HG03135 (cell line): ENCODE results near the gene ADCY6.
A peak's percentile ranks its signal among the peaks of the same experiment; 100 is the strongest.
"Not testable (repeated sequence)": the region's sequence is repeated elsewhere in the genome, so short reads cannot be mapped to it uniquely, and the experiment has no call there.

Experiments
- ATAC-seq: cut with Tn5 transposase; IDR thresholded peaks from one replicate; pipeline ENCODE4 v1.9.1; 2021; ENCODE audit warnings: mild to moderate bottlenecking, moderate library complexity; ENCODE audit not compliant: unreplicated experiment

ADCY6 gene

GRCh38 chr12:48764521-48764920 lies 24.4 kb downstream of the ADCY6 start:
- no peak for ATAC-seq

GRCh38 chr12:48758737-48759136 lies 30.2 kb downstream of the ADCY6 start:
- no peak for ATAC-seq

DNA sequence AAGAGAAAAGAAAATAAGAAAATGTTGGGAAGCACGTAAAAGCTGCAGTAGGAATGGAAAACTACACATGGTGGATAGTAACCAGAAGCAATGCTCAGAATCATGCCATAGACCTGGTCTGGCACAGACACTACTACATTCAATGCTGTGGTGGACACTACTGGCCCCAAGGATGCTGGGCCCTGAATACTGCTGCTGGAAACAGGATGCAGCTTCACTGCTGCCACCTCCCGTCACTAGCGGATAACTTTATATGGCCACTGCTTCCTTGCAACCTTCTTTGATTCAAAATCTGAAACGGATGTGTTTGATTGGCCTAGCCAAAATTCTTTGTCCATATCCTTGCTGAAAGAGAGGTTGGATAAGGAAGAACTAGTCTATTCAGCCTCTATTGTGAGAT lies 30.7 kb downstream of the ADCY6 start:
- ATAC-seq, result no peak

DNA sequence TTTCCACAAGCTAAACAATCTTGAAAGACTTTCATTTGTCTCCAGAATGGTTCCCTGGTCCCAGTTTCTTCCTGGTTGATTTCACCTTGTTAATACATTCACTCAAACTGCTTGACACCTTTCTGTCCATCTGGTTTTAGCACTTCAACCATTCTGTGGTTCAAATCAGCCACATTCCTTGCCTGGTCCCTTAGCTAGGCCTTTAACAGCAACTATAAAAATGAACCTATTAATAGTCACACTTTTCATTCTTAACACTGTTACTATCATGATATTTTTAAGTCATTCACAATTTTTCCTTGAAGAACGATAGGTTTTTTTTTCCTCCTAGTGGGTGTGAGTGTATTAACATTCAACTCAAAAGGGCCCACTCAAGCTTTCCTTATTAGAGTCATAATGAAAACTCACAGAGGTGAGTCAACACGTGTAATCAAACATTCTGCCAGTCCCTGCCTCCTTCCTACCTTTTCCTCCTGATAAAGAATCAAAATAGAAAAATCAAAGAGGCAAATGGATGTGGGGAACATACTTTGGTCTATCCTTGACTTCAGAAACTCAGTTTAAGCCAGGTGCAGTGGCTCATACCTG lies 38.0 kb downstream of the ADCY6 start:
- no peak for ATAC-seq

GRCh38 chr12:48750215-48750614 lies 38.7 kb downstream of the ADCY6 start:
- no peak for ATAC-seq

DNA sequence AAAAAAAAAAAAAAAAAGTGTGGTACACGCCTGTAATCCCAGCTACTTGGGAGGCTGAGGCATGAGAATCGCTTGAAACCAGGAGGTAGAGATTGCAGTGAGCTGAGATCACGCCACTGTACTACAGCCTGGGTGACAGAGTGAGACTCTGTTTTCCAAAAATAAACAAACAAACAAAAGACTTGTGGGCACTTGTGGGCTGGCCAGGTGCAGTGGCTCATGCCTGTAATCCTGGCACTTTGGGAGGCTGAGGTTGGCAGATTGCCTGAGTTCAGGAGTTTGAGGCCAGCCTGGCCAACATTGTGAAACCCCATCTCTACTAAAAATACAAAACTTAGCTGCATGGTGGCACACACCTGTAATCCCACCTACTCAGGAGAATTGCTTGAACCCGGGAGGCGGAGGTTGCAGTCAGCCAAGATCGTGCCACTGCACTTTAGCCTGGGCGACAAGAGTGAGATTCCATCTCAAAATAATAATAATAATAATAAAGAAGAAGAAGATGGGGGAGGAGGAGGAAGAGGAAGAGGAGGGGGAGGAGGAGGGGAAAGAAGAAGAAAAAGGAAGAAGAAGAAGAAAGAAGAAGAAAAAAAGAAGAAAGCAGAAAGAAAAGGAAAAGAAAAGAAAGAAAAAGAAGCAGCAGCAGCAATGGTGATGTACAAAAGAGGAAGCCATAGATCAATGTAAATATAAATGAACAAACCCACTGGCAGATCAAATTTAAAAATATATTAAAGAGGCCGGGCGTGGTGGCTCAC lies 44.5 kb downstream of the ADCY6 start:
- ATAC-seq, result no peak

- ATAC-seq, result no peak
Measured at GRCh38 chr12:48739618-48740269, 49.1 kb downstream of the ADCY6 start.

DNA sequence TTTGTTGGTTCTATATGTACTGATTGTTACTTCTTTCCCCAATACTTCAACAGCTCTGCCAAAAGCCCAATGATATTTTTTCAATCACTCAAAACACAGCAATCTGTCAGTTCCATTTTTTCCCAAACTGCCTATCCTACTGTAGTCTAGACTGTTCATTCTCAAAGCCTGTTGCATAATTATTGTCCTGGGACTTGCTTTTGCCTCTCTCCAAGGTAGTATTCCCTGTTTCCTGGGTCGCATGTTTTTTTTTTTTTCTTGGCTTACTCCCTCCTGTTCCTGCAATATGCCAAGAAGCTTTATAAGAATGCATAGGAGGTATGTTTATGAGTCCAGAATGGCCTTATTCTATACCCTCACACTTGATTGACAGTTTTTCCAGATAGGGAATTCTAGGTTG lies 52.4 kb downstream of the ADCY6 start:
- no peak for ATAC-seq

GRCh38 chr12:48728807-48729206 lies 60.1 kb downstream of the ADCY6 start:
- no peak for ATAC-seq

GRCh38 chr12:48720737-48721136 lies 68.2 kb downstream of the ADCY6 start:
- ATAC-seq, result not testable (repeated sequence)

- not testable (repeated sequence) for ATAC-seq
Measured at GRCh38 chr12:48720171-48720570, 68.7 kb downstream of the ADCY6 start.

DNA sequence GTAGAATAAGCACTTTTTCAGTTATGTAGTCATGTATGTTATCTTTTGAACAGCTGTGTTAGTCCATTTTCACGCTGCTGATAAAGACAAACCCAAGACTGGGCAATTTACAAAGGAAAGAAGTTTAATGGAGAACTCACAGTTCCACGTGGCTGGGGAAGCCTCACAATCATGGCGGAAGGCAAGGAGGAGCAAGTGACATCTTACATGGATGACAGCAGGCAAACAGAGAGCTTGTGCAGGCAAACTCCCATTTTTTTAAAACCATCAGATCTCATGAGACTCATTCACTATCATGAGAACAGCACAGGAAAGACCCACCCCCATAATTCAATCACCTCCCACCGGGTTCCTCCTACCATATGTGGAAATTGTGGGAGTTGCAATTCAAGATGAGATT lies 69.9 kb downstream of the ADCY6 start:
- not testable (repeated sequence) for ATAC-seq

DNA sequence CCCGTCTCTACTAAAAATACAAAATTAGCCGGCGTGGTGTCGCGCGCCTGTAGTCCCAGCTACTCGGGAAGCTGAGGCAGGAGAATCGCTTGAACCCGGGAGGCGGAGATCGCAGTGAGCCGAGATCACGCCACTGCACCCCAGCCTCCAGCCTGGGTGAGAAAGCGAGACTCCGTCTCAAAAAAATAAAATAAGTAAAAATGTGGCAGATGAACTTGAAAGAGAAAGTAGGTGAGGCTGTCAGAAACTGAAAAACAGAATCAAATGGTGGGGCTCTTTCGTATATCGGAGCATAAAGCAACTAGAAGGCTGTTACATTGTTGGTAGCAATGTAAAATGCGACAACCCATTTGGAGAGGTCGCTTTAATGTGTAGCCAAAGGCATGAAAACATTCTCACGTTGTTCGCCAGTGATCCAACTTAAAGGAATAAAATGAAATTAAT lies 71.6 kb downstream of the ADCY6 start:
- ATAC-seq, result peak; percentile 1

DNA sequence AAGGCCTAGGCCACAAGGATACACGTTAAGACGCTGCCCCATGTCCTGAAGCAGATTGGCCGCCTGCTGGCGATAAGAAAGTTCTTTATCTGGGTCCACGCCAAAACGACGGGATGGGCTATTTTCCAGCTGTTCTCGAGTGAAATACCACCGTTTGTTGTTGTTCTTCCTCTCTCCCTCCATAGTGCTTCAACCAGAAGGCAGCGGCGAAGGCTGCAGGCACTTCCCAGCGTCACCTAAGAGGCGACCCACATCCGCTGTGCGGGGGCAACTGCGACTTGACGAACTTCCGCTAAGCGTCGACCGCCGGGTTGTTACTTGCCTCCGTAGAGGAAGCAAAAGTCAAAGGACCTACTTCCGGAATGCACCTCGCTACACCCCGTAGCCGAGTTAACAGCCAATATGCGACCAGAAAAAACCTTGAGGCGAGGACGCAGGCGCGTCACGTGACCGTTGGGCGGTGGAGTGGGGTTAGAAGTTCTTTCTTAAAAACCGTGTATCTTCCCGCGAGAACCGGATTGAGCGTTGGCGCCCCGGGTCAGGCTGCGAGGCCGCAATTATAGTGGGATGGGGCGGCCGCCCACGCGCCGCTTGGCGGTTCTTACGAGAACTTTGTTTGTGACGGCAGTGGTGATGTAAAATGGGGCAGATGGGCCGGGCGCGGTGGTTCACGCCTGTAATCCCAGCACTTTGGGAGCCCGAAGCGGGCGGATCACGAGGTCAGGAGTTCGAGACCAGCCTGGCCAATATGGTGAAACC lies 72.2 kb downstream of the ADCY6 start, which contains the start of gene CCNT1:
TSS of gene CCNT1 (minus strand) at position 215 of the 759 bp plus-strand sequence. CDS start at position 183, 32 bp downstream.
- ATAC-seq, result peak; percentile 97
